GM12891 (cell line): ENCODE measurements around the gene GAP43.

Experiments used
- POLR2A ChIP-seq: IDR thresholded peaks from 2 replicates; pipeline ENCODE4 v1.6.1; 2011; ENCODE audit warnings: low read depth, low read length, control low read depth
- SPI1 ChIP-seq: IDR thresholded peaks from 2 replicates; pipeline ENCODE4 v1.6.1; 2011; ENCODE audit warnings: low read depth, low read length, control low read depth
- TAF1 ChIP-seq: IDR thresholded peaks from 2 replicates; pipeline ENCODE4 v1.6.1; 2011; ENCODE audit warnings: low read depth, low read length, control low read depth

GRCh38 chr3:115626006-115626409 lies 2.7 kb downstream of the GAP43 start:
- TF ChIP-seq POLR2A: no peak
- TF ChIP-seq TAF1: no peak
- TF ChIP-seq SPI1: no peak
